T-helper 1 cell treated with Interleukin-12 subunit alpha and Interleukin-12 subunit beta and Interleukin-4 antibody, amounts not matched to agents 30 μg/mL and 1 μg/mL, for 36 hours (primary cell): Measurements from ENCODE around the gene CTU2.
A peak's percentile ranks its signal among the peaks of the same experiment; 100 is the strongest.

ENCODE experiments used
- H3K27ac Mint-ChIP-seq: one replicate; pipeline ENCODE4 v1.8.0; 2021; ENCODE audit warnings: mild to moderate bottlenecking, mixed read lengths
- H3K27me3 Mint-ChIP-seq: one replicate; pipeline ENCODE4 v1.8.0; 2021; ENCODE audit warnings: low read depth, mixed read lengths
- H3K36me3 Mint-ChIP-seq: one replicate; pipeline ENCODE4 v1.8.0; 2021; ENCODE audit warnings: low read depth, mixed read lengths
- H3K4me1 Mint-ChIP-seq: one replicate; pipeline ENCODE4 v1.8.0; 2021; ENCODE audit warnings: low read depth, mixed read lengths
- H3K4me3 Mint-ChIP-seq: one replicate; pipeline ENCODE4 v1.8.0; 2021; ENCODE audit warnings: mild to moderate bottlenecking, moderate library complexity, mixed read lengths
- H3K9me3 Mint-ChIP-seq: one replicate; pipeline ENCODE4 v1.8.0; 2021; ENCODE audit warnings: mixed read lengths

CTU2 gene

DNA sequence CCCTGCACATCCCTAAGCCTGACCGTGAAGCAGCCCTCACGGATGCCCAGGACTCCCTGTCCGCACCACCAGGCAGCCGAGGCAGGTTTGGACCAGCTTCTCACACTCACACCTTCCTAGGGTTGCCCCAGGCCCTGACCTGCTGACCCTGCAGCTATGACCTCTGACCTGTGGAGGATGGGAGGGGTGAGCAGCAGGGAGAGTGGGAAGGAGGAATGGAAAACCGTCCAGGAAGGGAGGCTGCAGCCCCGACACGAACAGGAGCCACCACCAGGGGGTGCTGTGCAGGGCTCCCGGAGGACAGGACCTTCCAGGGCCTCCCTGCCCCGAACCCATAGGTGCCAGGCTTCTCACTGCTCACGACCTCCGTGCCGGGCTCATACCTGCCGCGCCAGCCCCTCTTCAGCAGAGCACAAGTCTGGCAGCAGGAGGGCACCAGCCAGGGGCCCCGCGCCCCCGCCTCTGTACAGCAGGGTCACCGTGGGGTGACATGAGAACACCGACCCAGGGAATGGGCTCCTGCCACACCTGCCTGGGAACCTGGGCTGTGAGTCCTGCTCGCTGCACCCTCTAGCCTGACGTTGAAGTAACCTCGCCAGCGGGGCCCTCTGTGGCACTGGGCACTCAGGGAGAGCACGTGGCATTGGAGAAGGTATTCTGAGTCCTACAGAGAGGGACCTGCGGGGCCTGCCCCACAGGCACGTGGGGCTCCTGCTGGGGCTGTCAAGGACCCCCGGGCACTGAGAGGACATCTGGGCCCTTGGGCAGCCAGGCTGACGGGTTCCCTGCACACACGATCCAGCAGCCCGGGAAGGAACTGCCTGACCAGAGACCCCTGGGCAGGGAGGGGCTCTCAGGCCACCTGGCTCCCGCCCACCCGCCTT is 37.6 kb downstream of the CTU2 start:
- H3K4me1 Mint-ChIP-seq: peaks cover 15% of the 10 kb centered on the region
- H3K36me3 Mint-ChIP-seq: peaks cover 1% of the 10 kb centered on the region
- H3K27me3 Mint-ChIP-seq: no peaks in the 10 kb centered on the region
- no peaks in the 10 kb centered on the region for H3K9me3 Mint-ChIP-seq
- H3K4me3 Mint-ChIP-seq: no peak overlapping the region
- H3K27ac Mint-ChIP-seq: no peak overlapping the region

GRCh38 chr16:88744577-88745521 is 38.5 kb downstream of the CTU2 start:
- Mint-ChIP-seq H3K36me3 (peaks cover 1% of the 10 kb centered on the region), H3K4me3 (no peak overlapping the region), H3K4me1 (peaks cover 15% of the 10 kb centered on the region), H3K27me3 (no peaks in the 10 kb centered on the region), H3K27ac (peak overlapping the region; percentile 41), H3K9me3 (no peaks in the 10 kb centered on the region)

GRCh38 chr16:88746506-88746905 is 40.2 kb downstream of the CTU2 start:
- H3K36me3 Mint-ChIP-seq: peaks cover 1% of the 10 kb centered on the region
- no peaks in the 10 kb centered on the region for H3K9me3 Mint-ChIP-seq
- no peak overlapping the region for H3K27ac Mint-ChIP-seq
- H3K4me3 Mint-ChIP-seq: peak overlapping the region; percentile 31
- H3K4me1 Mint-ChIP-seq: peaks cover 15% of the 10 kb centered on the region
- no peaks in the 10 kb centered on the region for H3K27me3 Mint-ChIP-seq

GRCh38 chr16:88747588-88748301 is 41.4 kb downstream of the CTU2 start:
- H3K36me3 Mint-ChIP-seq: peaks cover 1% of the 10 kb centered on the region
- peaks cover 15% of the 10 kb centered on the region for H3K4me1 Mint-ChIP-seq
- no peak overlapping the region for H3K4me3 Mint-ChIP-seq
- peak overlapping the region; percentile 49 for H3K27ac Mint-ChIP-seq
- no peaks in the 10 kb centered on the region for H3K27me3 Mint-ChIP-seq
- H3K9me3 Mint-ChIP-seq: no peaks in the 10 kb centered on the region

DNA sequence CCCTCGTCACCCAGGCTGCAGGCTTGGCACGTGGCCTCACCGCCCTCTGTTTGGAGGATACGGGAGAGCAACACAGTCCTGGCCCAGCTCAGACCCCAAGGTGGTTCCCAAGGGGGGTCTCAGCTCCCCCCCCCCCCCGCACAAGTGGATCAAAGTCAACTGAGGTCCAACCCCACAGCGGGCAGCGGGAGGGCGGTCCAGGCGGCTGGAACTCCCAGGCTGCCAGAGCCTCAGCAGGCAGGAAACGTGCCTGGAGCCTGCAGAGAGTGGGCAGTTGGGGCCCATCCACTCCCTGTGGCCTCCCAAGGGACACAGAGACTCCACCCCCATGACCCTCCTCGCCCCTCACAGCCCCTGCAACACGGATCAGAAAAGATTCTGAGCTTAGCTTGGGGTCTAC is 42.1 kb downstream of the CTU2 start:
- Mint-ChIP-seq H3K36me3 (peaks cover 1% of the 10 kb centered on the region), H3K9me3 (no peaks in the 10 kb centered on the region), H3K4me1 (peaks cover 15% of the 10 kb centered on the region), H3K27ac (no peak overlapping the region), H3K27me3 (no peaks in the 10 kb centered on the region), H3K4me3 (no peak overlapping the region)

DNA sequence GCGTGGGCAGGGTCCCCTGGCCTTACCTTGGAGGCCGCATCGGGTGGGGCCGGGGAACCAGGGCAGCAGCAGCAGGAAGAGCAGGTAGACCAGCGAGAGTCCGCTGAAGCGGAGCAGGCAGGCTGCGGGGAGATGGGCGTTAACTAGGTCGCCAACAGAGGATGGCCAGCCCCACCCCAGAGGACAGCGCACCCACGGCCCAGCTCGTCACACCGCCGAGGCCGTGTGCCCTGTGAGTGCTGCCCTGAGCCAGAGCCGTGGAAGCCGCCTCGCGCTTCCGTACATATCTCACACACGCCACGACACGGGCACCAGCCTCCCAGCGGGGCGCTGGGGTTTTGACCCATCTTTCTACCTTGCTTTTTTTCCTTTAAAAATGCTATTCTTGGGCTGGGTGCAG is 43.1 kb downstream of the CTU2 start:
- Mint-ChIP-seq H3K36me3 (peaks cover 1% of the 10 kb centered on the region), H3K4me3 (no peak overlapping the region), H3K27me3 (no peaks in the 10 kb centered on the region), H3K4me1 (peaks cover 12% of the 10 kb centered on the region), H3K9me3 (no peaks in the 10 kb centered on the region), H3K27ac (no peak overlapping the region)

DNA sequence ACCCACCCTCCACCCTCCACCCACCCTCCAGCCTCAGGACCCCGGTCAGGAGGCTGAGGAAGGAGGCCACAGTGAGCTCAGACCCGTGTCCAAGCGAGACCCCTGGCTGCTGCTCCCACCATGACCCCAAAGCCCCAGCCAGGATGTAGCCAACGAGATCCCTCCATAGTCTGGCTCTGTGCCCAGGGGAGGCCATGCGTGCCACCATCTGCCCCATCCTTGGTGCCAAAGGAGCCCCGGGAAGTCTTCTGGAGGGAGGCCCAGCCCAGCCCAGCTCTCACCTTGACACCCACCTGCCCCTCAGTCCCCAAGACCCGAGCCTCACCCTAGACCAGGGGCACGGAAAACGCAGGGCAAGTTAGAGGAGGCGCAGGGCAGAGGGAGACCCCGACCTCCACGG is 44.6 kb downstream of the CTU2 start:
- no peak overlapping the region for H3K4me3 Mint-ChIP-seq
- no peaks in the 10 kb centered on the region for H3K9me3 Mint-ChIP-seq
- no peaks in the 10 kb centered on the region for H3K27me3 Mint-ChIP-seq
- peaks cover 9% of the 10 kb centered on the region for H3K4me1 Mint-ChIP-seq
- H3K36me3 Mint-ChIP-seq: peaks cover 1% of the 10 kb centered on the region
- H3K27ac Mint-ChIP-seq: no peak overlapping the region

DNA sequence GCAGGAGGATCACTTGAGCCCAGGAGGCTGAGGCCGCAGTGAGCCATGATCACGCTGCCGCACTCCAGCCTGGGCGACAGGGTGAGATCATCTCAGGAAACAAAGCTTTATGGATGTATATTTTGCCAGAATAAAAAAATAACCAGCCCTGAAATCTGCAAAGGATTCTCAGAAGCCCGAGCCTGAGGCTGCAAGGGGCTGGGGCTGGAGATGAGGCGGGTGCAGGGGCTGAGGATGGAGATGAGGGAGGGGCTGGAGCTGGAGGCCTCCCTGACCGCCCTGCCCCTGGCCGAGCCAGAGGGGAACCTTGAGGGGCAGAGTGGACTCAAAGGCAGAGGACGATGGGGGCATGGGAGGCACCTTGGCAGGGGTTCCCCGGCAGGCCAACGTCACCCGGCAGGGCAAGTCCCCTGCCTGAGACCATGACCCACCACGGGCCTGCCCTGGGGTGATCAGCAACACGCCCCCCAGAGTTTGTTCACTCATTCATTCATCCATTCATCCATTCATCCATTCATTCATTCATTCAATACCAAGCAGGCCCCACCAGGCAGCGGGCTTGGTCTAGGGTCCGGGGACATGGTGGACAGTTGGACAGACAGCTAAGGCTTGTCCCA is 46.2 kb downstream of the CTU2 start:
- Mint-ChIP-seq H3K4me3 (no peak overlapping the region), H3K4me1 (peaks cover 4% of the 10 kb centered on the region), H3K36me3 (peaks cover 1% of the 10 kb centered on the region), H3K27ac (no peak overlapping the region), H3K9me3 (no peaks in the 10 kb centered on the region), H3K27me3 (no peaks in the 10 kb centered on the region)

- no peaks in the 10 kb centered on the region for H3K27me3 Mint-ChIP-seq
- H3K9me3 Mint-ChIP-seq: no peaks in the 10 kb centered on the region
- no peaks in the 10 kb centered on the region for H3K36me3 Mint-ChIP-seq
- no peak overlapping the region for H3K4me3 Mint-ChIP-seq
- peaks cover 2% of the 10 kb centered on the region for H3K4me1 Mint-ChIP-seq
- H3K27ac Mint-ChIP-seq: no peak overlapping the region
These were observed 46.9 kb downstream of the CTU2 start for GRCh38 chr16:88753191-88753590.

- Mint-ChIP-seq H3K36me3 (no peaks in the 10 kb centered on the region), H3K9me3 (no peaks in the 10 kb centered on the region), H3K4me3 (no peak overlapping the region), H3K27me3 (no peaks in the 10 kb centered on the region), H3K27ac (no peak overlapping the region), H3K4me1 (peaks cover 3% of the 10 kb centered on the region)
These were observed 47.3 kb downstream of the CTU2 start for GRCh38 chr16:88753602-88754001.

DNA sequence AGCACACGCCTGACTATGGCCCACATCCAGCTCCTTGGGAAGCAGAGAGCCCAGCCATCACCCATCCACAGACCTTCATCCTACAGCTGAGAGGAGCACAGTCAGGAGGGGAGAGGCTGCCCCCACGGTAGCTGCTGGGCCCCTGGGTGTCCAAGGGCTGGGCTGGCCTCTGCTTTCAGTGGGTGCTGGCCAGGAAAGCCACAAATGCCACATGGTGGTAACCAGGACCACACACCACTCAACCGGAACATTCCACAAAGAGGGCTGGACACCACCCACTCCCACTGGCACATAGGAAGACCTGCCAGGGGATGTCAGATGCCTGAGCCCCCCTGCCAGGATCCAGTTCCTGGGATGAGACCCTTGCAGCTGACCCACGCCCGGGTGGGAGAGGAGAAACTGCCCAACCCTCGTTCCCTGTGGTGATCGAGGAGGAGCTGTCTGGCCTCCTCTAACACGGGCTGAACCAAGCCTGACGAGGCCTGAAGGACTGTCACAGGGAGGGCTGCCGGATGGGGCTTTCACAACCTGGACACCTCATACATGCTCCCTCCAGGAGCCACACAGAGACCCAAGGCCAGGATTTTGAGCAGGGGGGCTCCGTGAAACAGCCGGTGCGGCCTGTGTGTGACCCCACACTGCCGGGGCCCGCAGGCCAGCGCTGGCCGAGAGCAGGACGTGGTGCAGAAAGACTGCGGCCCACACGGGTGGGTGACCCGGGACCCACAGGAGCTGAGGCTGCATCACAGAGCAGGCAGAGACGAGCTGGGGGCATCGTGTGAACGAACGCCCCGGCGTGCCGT is 48.0 kb downstream of the CTU2 start:
- no peak overlapping the region for H3K27ac Mint-ChIP-seq
- no peaks in the 10 kb centered on the region for H3K27me3 Mint-ChIP-seq
- no peak overlapping the region for H3K4me3 Mint-ChIP-seq
- H3K9me3 Mint-ChIP-seq: no peaks in the 10 kb centered on the region
- H3K4me1 Mint-ChIP-seq: peaks cover 6% of the 10 kb centered on the region
- H3K36me3 Mint-ChIP-seq: no peaks in the 10 kb centered on the region

DNA sequence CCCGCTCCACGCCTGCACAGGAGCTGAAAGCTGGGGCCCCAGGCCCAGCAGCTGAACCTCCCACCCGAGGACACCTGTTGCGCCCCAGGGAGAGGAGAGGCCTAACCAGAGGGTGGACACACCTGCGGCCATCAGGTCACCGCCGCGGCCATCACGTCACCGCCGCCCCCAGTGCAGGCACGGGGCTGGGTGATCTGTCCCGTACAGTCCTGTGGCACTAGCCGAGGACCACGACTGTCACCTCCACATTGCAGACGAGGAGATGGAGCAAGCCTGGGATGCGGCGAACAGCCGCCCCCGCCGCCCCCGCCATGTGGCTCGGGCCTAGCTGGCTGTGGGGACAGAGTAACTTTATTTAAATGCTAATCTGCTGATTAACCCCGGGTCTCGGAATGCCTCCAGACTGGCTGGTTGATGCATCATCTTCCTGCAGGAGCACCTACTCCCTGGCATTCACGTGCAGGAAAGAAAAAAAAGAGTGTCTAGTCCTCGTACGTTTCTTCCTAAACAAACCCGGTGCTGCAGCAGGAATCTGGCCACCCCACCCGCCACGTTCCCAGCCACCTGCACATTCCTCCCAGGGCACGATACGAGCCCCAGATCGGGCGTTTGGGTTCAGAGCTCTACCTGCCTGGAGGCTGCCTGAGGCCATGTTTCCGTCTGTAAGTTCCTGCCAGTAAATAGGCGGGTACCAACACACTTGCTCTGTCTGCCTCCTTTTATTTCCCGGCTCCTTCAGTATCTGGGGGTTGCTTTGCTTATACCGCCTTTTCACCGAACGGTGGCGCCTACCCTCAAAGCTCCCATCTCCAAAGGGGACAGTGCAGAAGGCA is 48.8 kb downstream of the CTU2 start:
- no peak overlapping the region for H3K4me3 Mint-ChIP-seq
- H3K4me1 Mint-ChIP-seq: peaks cover 9% of the 10 kb centered on the region
- no peaks in the 10 kb centered on the region for H3K9me3 Mint-ChIP-seq
- H3K27ac Mint-ChIP-seq: no peak overlapping the region
- H3K36me3 Mint-ChIP-seq: no peaks in the 10 kb centered on the region
- no peaks in the 10 kb centered on the region for H3K27me3 Mint-ChIP-seq
